OCI-M1 (cell line): Measurements from ENCODE around the gene RAB35.
"Not testable (repeated sequence)": the region's sequence is repeated elsewhere in the genome, so short reads cannot be mapped to it uniquely, and the experiment has no call there.

ENCODE experiments used
- DNase-seq: peaks from one replicate; lab custom pipeline; 2025; lab: John Stamatoyannopoulos, UW

Gene RAB35

GRCh38 chr12:120060717-120061116, 55.8 kb downstream of the RAB35 start:
- DNase-seq = no peak

- DNase-seq = no peak
These were observed 56.4 kb downstream of the RAB35 start for GRCh38 chr12:120060196-120060595.

GRCh38 chr12:120056739-120057138, 59.8 kb downstream of the RAB35 start:
- DNase-seq = no peak

GRCh38 chr12:120055231-120056000, 61.1 kb downstream of the RAB35 start:
- no peak for DNase-seq

GRCh38 chr12:120054293-120054692, 62.3 kb downstream of the RAB35 start:
- no peak for DNase-seq

GRCh38 chr12:120051535-120051934, 65.0 kb downstream of the RAB35 start:
- no peak for DNase-seq

- no peak for DNase-seq
These were observed 67.1 kb downstream of the RAB35 start for GRCh38 chr12:120049426-120049825.

- DNase-seq = no peak
These were observed 68.3 kb downstream of the RAB35 start for GRCh38 chr12:120048263-120048662.

- DNase-seq = no peak
These were observed 69.5 kb downstream of the RAB35 start for GRCh38 chr12:120047072-120047471.

GRCh38 chr12:120045367-120045766, 71.2 kb downstream of the RAB35 start:
- not testable (repeated sequence) for DNase-seq
